ENCODE measurements around the gene CALD1. TPM values are rescaled to one million over a fixed set of nuclear protein-coding genes. Genes with fewer than 3 reads are reported as not detected.

The CALD1 gene
- total RNA-seq, 3 donors from 2014 or later: 1.4 to 2.7 (median 1.6) TPM

GRCh38 chr7:134787720-134788119 is 8.3 kb downstream of the CALD1 start:
- Mint-ChIP-seq H3K4me1 (ENCODE audit: low read depth) (no peaks in the 10 kb centered on the region), H3K9me3 (no peaks in the 10 kb centered on the region)

DNA sequence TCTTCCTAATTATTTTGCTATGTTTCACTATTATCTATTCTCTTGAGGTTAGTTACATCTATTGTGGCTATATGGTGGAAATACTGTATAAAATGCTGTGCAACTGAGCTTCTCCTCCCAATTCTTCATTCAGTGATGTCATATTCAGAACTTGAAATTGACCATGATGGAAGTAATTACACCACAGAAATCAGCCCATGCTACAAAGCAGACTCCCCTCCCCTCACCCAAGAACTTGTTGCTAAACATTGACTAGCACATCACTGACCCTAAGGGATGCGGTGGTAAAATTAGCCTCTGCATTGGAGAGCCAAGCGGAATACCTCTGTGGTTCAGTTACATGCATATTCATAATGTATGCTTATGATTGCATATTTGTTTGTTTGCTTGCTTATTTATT is 8.8 kb downstream of the CALD1 start:
- DNase-seq (no peak), ATAC-seq (no peak)
- no peaks in the 10 kb centered on the region for H3K36me3 Mint-ChIP-seq (ENCODE audit: insufficient read depth)
- H3K9me3 Mint-ChIP-seq: no peaks in the 10 kb centered on the region
- no peaks in the 10 kb centered on the region for H3K27me3 Mint-ChIP-seq (ENCODE audit: low read depth)
- H3K4me1 Mint-ChIP-seq (ENCODE audit: low read depth): no peaks in the 10 kb centered on the region
- H3K4me3 Mint-ChIP-seq: no peak overlapping the region

More at GRCh38 chr7:134787720-134788119, 8.3 kb downstream of the CALD1 start:
- ATAC-seq: no peak
- Mint-ChIP-seq H3K36me3 (ENCODE audit: insufficient read depth) (no peaks in the 10 kb centered on the region), H3K4me3 (no peak overlapping the region), H3K27me3 (ENCODE audit: low read depth) (no peaks in the 10 kb centered on the region)
- DNase-seq: no peak

DNA sequence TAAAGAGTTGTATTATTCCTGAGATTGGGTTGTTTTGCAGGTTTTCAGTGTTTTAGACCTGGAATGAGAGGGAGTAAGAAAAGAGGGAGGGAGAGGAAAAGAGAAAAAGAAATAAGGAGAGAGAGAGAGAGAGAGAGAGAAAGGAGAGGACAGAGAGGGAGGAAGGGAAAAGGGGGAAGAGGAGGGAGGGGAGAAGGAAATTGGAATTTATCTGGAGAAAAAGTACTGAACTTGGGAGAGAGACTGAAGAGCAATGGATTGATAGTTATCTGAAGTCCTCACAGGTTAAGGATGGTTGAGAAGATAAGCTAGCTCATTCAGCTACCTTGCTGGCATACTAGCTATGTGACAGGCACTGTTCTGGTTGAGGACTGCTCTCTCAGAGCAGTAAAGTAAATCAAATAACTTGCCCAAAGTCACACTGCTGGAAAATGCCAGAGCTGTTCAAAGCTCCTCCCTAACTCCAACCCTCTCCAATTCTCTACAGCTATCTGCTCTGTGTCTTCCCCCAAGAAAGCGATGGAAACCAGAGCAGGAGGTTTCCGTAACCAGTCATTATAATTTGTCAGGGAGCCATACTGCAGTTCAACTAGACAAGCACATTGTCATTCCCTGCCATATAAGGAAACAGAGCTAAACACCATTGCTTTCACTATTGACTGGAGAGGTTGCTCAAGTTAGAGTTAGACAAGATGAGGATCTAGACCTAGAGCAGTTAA is 10.7 kb downstream of the CALD1 start:
- no peaks in the 10 kb centered on the region for H3K27me3 Mint-ChIP-seq (ENCODE audit: low read depth)
- peaks cover 3% of the 10 kb centered on the region for H3K36me3 Mint-ChIP-seq (ENCODE audit: insufficient read depth)
- H3K9me3 Mint-ChIP-seq: peaks cover 3% of the 10 kb centered on the region
- no peak overlapping the region for H3K4me3 Mint-ChIP-seq
- no peaks in the 10 kb centered on the region for H3K4me1 Mint-ChIP-seq (ENCODE audit: low read depth)
- ATAC-seq: no peak
- no peak for DNase-seq

- H3K4me1 Mint-ChIP-seq (ENCODE audit: low read depth): no peaks in the 10 kb centered on the region
- H3K9me3 Mint-ChIP-seq: peaks cover 3% of the 10 kb centered on the region
- no peak for ATAC-seq
- peaks cover 6% of the 10 kb centered on the region for H3K36me3 Mint-ChIP-seq (ENCODE audit: insufficient read depth)
- H3K4me3 Mint-ChIP-seq: no peak overlapping the region
- H3K27me3 Mint-ChIP-seq (ENCODE audit: low read depth): no peaks in the 10 kb centered on the region
- no peak for DNase-seq
Observed at GRCh38 chr7:134792968-134793367, 13.5 kb downstream of the CALD1 start.

DNA sequence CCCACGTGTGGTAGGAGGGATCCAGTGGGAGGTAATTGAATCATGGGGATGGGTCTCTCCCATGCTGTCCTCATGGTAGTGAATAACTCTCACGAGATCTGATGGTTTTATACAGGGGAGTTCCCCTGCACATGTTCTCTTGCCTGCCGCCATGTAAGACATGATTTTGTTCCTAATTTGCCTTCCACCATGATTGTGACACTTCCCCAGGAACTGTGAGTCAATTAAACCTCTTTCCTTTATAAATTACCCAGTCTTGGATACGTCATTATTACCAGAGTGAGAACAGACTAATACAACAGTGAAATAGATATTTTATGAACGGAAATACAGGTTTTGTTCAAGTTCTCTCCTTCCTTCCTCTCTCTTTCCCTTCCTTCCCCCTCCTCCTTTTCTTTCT is 15.8 kb downstream of the CALD1 start:
- H3K4me3 Mint-ChIP-seq: no peak overlapping the region
- no peak for ATAC-seq
- H3K27me3 Mint-ChIP-seq (ENCODE audit: low read depth): no peaks in the 10 kb centered on the region
- no peak for DNase-seq
- H3K4me1 Mint-ChIP-seq (ENCODE audit: low read depth): no peaks in the 10 kb centered on the region
- H3K36me3 Mint-ChIP-seq (ENCODE audit: insufficient read depth): peaks cover 16% of the 10 kb centered on the region
- peaks cover 3% of the 10 kb centered on the region for H3K9me3 Mint-ChIP-seq

GRCh38 chr7:134798155-134798554 is 18.7 kb downstream of the CALD1 start:
- H3K36me3 Mint-ChIP-seq (ENCODE audit: insufficient read depth): peaks cover 16% of the 10 kb centered on the region
- no peaks in the 10 kb centered on the region for H3K4me1 Mint-ChIP-seq (ENCODE audit: low read depth)
- ATAC-seq: no peak
- H3K9me3 Mint-ChIP-seq: peaks cover 3% of the 10 kb centered on the region
- H3K4me3 Mint-ChIP-seq: no peak overlapping the region
- no peaks in the 10 kb centered on the region for H3K27me3 Mint-ChIP-seq (ENCODE audit: low read depth)
- no peak for DNase-seq

DNA sequence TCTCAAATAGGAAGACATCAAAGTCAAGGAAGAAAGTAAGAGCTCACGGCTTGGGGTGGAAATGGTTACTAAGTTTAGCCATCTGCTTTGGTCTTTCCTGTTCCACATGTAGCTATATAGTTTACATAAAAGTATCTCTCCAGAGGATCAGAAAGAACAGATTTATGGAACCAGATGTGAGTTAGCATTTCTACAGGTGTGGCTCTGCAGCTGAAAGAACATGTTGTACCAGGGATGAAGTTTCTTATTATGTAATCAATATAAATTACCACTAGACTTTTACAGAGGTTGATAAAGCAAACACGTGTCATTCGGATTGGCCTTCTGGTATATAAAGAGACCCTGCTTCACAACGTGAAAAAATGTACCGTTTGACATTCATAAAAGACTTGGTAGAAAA is 19.9 kb downstream of the CALD1 start:
- no peak for ATAC-seq
- no peak for DNase-seq
- H3K36me3 Mint-ChIP-seq (ENCODE audit: insufficient read depth): peaks cover 13% of the 10 kb centered on the region
- no peaks in the 10 kb centered on the region for H3K9me3 Mint-ChIP-seq
- H3K4me3 Mint-ChIP-seq: no peak overlapping the region
- H3K4me1 Mint-ChIP-seq (ENCODE audit: low read depth): no peaks in the 10 kb centered on the region
- H3K27me3 Mint-ChIP-seq (ENCODE audit: low read depth): no peaks in the 10 kb centered on the region

- ATAC-seq: no peak
- Mint-ChIP-seq H3K9me3 (no peaks in the 10 kb centered on the region), H3K4me3 (no peak overlapping the region), H3K4me1 (ENCODE audit: low read depth) (no peaks in the 10 kb centered on the region), H3K27me3 (ENCODE audit: low read depth) (no peaks in the 10 kb centered on the region), H3K36me3 (ENCODE audit: insufficient read depth) (peaks cover 9% of the 10 kb centered on the region)
- no peak for DNase-seq
Observed at GRCh38 chr7:134802762-134803161, 23.3 kb downstream of the CALD1 start.

- Mint-ChIP-seq H3K36me3 (ENCODE audit: insufficient read depth) (peaks cover 4% of the 10 kb centered on the region), H3K4me1 (ENCODE audit: low read depth) (no peaks in the 10 kb centered on the region), H3K9me3 (no peaks in the 10 kb centered on the region), H3K27me3 (ENCODE audit: low read depth) (no peaks in the 10 kb centered on the region), H3K4me3 (no peak overlapping the region)
- ATAC-seq (no peak), DNase-seq (no peak)
Observed at GRCh38 chr7:134804351-134804750, 24.9 kb downstream of the CALD1 start.

GRCh38 chr7:134804854-134805253 is 25.4 kb downstream of the CALD1 start:
- Mint-ChIP-seq H3K27me3 (ENCODE audit: low read depth) (no peaks in the 10 kb centered on the region), H3K36me3 (ENCODE audit: insufficient read depth) (peaks cover 1% of the 10 kb centered on the region), H3K9me3 (no peaks in the 10 kb centered on the region), H3K4me1 (ENCODE audit: low read depth) (no peaks in the 10 kb centered on the region), H3K4me3 (no peak overlapping the region)
- ATAC-seq: no peak
- DNase-seq: no peak

GRCh38 chr7:134806197-134806596 is 26.8 kb downstream of the CALD1 start:
- no peak for ATAC-seq
- no peaks in the 10 kb centered on the region for H3K9me3 Mint-ChIP-seq
- H3K36me3 Mint-ChIP-seq (ENCODE audit: insufficient read depth): peaks cover 3% of the 10 kb centered on the region
- H3K4me3 Mint-ChIP-seq: no peak overlapping the region
- no peak for DNase-seq
- no peaks in the 10 kb centered on the region for H3K4me1 Mint-ChIP-seq (ENCODE audit: low read depth)
- H3K27me3 Mint-ChIP-seq (ENCODE audit: low read depth): no peaks in the 10 kb centered on the region

DNA sequence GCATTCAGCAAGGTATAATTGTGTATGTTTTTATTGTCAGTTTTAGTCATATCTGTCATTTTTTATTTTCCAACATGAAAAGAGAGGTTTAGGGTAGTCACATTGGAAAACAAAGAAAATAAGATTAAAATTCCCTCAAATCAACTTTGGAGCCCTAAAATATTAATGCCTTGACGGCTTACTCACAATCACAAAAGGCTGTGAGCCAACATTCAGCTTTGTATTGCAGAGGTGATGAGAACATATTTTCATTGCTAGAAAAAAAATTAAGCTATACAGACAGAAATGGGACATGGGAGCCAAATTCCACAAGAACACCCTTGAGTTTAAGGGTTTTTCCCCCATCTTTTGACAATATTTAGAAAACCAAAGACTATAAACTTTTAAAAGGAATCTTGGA is 30.2 kb downstream of the CALD1 start:
- Mint-ChIP-seq H3K4me3 (no peak overlapping the region), H3K36me3 (ENCODE audit: insufficient read depth) (peaks cover 3% of the 10 kb centered on the region), H3K27me3 (ENCODE audit: low read depth) (no peaks in the 10 kb centered on the region), H3K4me1 (ENCODE audit: low read depth) (no peaks in the 10 kb centered on the region), H3K9me3 (no peaks in the 10 kb centered on the region)
- DNase-seq: no peak
- no peak for ATAC-seq

DNA sequence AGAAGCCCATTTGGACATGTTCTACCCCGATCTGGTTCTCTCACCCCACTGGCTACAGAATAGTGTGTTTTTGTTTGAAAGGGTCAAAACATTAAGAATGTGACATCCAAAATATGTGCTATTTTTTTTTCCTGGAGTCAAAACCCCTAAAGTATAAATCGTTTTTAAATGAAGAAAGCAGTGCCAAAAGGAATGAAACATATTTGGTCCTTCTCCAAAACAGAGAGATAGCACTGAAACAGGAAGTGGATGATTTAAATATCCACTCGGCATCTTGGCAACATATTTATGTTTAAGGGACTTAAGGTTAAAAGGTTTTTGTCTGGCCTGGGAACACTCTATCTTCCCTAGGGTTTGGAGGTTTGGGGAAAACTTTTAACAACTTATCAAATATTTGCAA is 32.3 kb downstream of the CALD1 start:
- H3K36me3 Mint-ChIP-seq (ENCODE audit: insufficient read depth): peaks cover 3% of the 10 kb centered on the region
- H3K9me3 Mint-ChIP-seq: no peaks in the 10 kb centered on the region
- H3K4me1 Mint-ChIP-seq (ENCODE audit: low read depth): no peaks in the 10 kb centered on the region
- no peak for ATAC-seq
- no peak overlapping the region for H3K4me3 Mint-ChIP-seq
- no peaks in the 10 kb centered on the region for H3K27me3 Mint-ChIP-seq (ENCODE audit: low read depth)
- DNase-seq: no peak

- Mint-ChIP-seq H3K27me3 (ENCODE audit: low read depth) (no peaks in the 10 kb centered on the region), H3K9me3 (no peaks in the 10 kb centered on the region), H3K36me3 (ENCODE audit: insufficient read depth) (peaks cover 2% of the 10 kb centered on the region), H3K4me1 (ENCODE audit: low read depth) (no peaks in the 10 kb centered on the region), H3K4me3 (no peak overlapping the region)
- DNase-seq (no peak), ATAC-seq (no peak)
Observed at GRCh38 chr7:134813663-134814396, 34.4 kb downstream of the CALD1 start.

GRCh38 chr7:134814730-134815364 is 35.4 kb downstream of the CALD1 start:
- H3K27me3 Mint-ChIP-seq (ENCODE audit: low read depth): no peaks in the 10 kb centered on the region
- no peaks in the 10 kb centered on the region for H3K4me1 Mint-ChIP-seq (ENCODE audit: low read depth)
- H3K36me3 Mint-ChIP-seq (ENCODE audit: insufficient read depth): peaks cover 2% of the 10 kb centered on the region
- DNase-seq: no peak
- H3K9me3 Mint-ChIP-seq: no peaks in the 10 kb centered on the region
- no peak for ATAC-seq
- no peak overlapping the region for H3K4me3 Mint-ChIP-seq
